ENCODE results near the gene GLI3. TPM values are rescaled to one million over a fixed set of nuclear protein-coding genes. Genes with fewer than 3 reads are reported as not detected.

The GLI3 gene
- total and polyA plus RNA-seq, 2 of the 8 experiments (the other 6 are each of a cell fraction or from before 2014, with no cell fraction given), result 8.0 to 31.1 TPM

DNA sequence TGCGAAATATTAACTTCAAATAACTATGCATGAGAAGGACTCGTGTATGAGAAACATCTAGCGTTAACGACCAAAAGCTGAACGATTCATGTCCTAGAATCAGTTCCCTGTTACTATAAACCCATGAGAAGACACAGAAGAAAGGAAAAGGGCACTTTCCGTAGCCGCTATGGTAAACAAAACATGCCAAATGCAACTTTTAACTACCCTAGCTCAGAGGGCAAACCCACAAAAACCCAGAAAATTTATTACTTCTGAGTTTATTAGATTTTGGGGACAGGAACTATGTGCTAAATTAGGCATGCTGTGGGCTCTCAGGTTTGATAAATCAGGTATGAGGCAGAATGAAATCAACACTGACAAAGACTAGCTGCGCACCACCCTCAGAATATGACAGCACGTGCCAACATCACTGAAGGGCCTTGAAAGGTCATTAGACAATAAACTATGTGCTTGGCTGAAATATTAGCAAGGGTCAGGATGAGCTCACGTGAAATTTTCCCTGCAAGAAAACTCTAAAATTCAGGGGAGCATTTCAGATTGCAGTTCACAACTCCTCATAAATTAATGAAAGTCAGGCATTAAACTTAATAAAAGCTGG is 102.6 kb downstream of the GLI3 start:
- Histone ChIP-seq H3K79me2 (ENCODE audit: control insufficient read depth in 1 of 2, insufficient read depth in 2 of 2, low read length in 2 of 2) (peaks cover 0 to 7% of the 10 kb centered on the region in 2 experiments; a peak in 1 of 4 replicates), H2BK20ac (ENCODE audit: low read length) (no peak overlapping the region), H3K14ac (ENCODE audit: insufficient read length) (no peak overlapping the region), H4K8ac (ENCODE audit: extremely low read depth, insufficient read depth, low read length) (no peak overlapping the region), H2BK15ac (ENCODE audit: low read length) (no peak overlapping the region), H2AFZ (ENCODE audit: low read length) (no peak overlapping the region), H3K36me3 (ENCODE audit: control insufficient read depth in 2 of 4, insufficient read depth in 4 of 4, low read length in 3 of 4) (no peaks in the 10 kb centered on the region), H3K23me2 (ENCODE audit: low read depth, low read length) (peaks cover 2% of the 10 kb centered on the region; the same call in 1 of the 2 replicates), H3K4me1 (replicated peaks in 1 of 4; ENCODE audit: control insufficient read depth in 3 of 4, insufficient read depth in 4 of 4, low read length in 3 of 4) (peaks cover 2 to 17% (median 7%) of the 10 kb centered on the region in 4 experiments; a peak in 4 of 7 replicates), H3K23ac (ENCODE audit: insufficient read length) (no peak overlapping the region), H3K4me3 (ENCODE audit: extremely low read depth in 1 of 4, insufficient read depth in 2 of 4, low read depth in 3 of 4, low read length in 4 of 4) (no peak overlapping the region), H4K91ac (replicated peaks; ENCODE audit: insufficient read length, low read length) (no peak overlapping the region), H3K9me3 (ENCODE audit: insufficient read depth in 2 of 2, low read depth in 1 of 2, low read length in 1 of 2) (no peaks in the 10 kb centered on the region), H2BK5ac (ENCODE audit: low read depth, low read length) (no peak overlapping the region), H4K5ac (ENCODE audit: insufficient read length, low read depth, low read length) (no peak overlapping the region), H3K9ac (replicated peaks in 1 of 4; ENCODE audit: extremely low read depth in 1 of 4, low read depth in 3 of 4, low read length in 3 of 4) (no peak overlapping the region), H3K4ac (replicated peaks; ENCODE audit: insufficient read length, low read depth, low read length) (no peak overlapping the region), H3K56ac (replicated peaks; ENCODE audit: insufficient read length, low read depth, low read length) (no peak overlapping the region), H2AK5ac (ENCODE audit: low read depth, low read length) (no peak overlapping the region), H2BK120ac (replicated peaks; ENCODE audit: low read depth, low read length) (no peak overlapping the region), H3K27ac (ENCODE audit: low read depth, low read length) (no peak overlapping the region), H2BK12ac (ENCODE audit: low read depth, low read length) (no peak overlapping the region), H4K20me1 (replicated peaks in 1 of 2; ENCODE audit: control insufficient read depth in 1 of 2, insufficient read depth in 2 of 2, low read length in 2 of 2) (peaks cover 2 to 5% of the 10 kb centered on the region in 2 experiments), H3K4me2 (ENCODE audit: insufficient read depth in 1 of 2, low read depth in 2 of 2, low read length in 2 of 2) (no peak overlapping the region), H3K27me3 (replicated peaks in 1 of 4; ENCODE audit: control insufficient read depth in 3 of 4, extremely low read depth in 1 of 4, insufficient read depth in 3 of 4, low read length in 3 of 4) (no peaks in the 10 kb centered on the region), H3K79me1 (ENCODE audit: low read depth, low read length) (peaks cover 5% of the 10 kb centered on the region; the same call in 1 of the 2 replicates), H3K18ac (ENCODE audit: extremely low read depth, low read length) (no peak overlapping the region)
- no peak for FAIRE-seq
- no peak for DNase-seq (ENCODE audit: low read depth in 1 of 2, low spot score in 2 of 2)
- WGBS, 2 experiments (ENCODE audit: extremely low coverage in 1 of 2, insufficient coverage in 1 of 2, insufficient read length in 1 of 2, insufficient replicate concordance in 2 of 2, low coverage in 1 of 2, low lambda C conversion rate in 2 of 2, missing lambda C conversion rate in 1 of 2), result 97% methylated on average over 10 of the region's 10 CpGs; no CpG with 5 or more reads in 1 of the 2 experiments
- CTCF ChIA-PET (ENCODE audit: partially characterized antibody), result interaction anchor here (0.7 to 1.4 kb wide), 9 partner anchors 10 to 440 kb away, joined by 3 to 4 read pairs (median 3); no protein-coding TSS in a partner anchor
- TF ChIP-seq ASH2L (IDR thresholded peaks at IDR 0.05; ENCODE audit: low read length), result no peak
- no peak for TF ChIP-seq ZNF274 (IDR thresholded peaks at IDR 0.05; ENCODE audit: borderline replicate concordance, extremely low read depth, low read length)
- TF ChIP-seq GABPA (IDR thresholded peaks at IDR 0.05; ENCODE audit: borderline replicate concordance, insufficient read depth, low read length), result no peak
- TF ChIP-seq SIN3A (conservative IDR thresholded peaks at IDR 0.05 in 1 of 2, IDR thresholded peaks at IDR 0.05 in 1 of 2; ENCODE audit: low read depth in 1 of 2, low read length in 2 of 2), result no peak
- TF ChIP-seq TBP (IDR thresholded peaks at IDR 0.05; ENCODE audit: low read depth, low read length), result no peak
- no peak for TF ChIP-seq SIX5 (IDR thresholded peaks at IDR 0.05; ENCODE audit: low read depth, low read length)
- POLR2A ChIA-PET (ENCODE audit: partially characterized antibody), result no interaction called here
